Measurements from ENCODE around the gene CBX2. TPM values are rescaled to one million over a fixed set of nuclear protein-coding genes. Genes with fewer than 3 reads are reported as not detected.
A peak's percentile ranks its signal among the peaks of the same experiment; 100 is the strongest.

Gene CBX2
- total RNA-seq, 1 donor from 2014 or later: 11.2 TPM

- H3K27ac Mint-ChIP-seq: no peak overlapping the region
- peaks cover 3% of the 10 kb centered on the region for H3K36me3 Mint-ChIP-seq (ENCODE audit: low read depth)
- DNase-seq (ENCODE audit: low spot score): no peak
- H3K4me1 Mint-ChIP-seq (ENCODE audit: low read depth): peaks cover 1% of the 10 kb centered on the region
- no peak overlapping the region for H3K4me3 Mint-ChIP-seq (ENCODE audit: low read depth)
- H3K9me3 Mint-ChIP-seq: no peaks in the 10 kb centered on the region
- intact Hi-C loops (cut with micrococcal nuclease): no loop called here
- H3K27me3 Mint-ChIP-seq (ENCODE audit: low read depth): peaks cover 49% of the 10 kb centered on the region
Measured at GRCh38 chr17:79788989-79789942, 11.3 kb downstream of the CBX2 start.

- Mint-ChIP-seq H3K27ac (no peak overlapping the region), H3K27me3 (ENCODE audit: low read depth) (peaks cover 49% of the 10 kb centered on the region), H3K4me1 (ENCODE audit: low read depth) (peaks cover 1% of the 10 kb centered on the region), H3K9me3 (no peaks in the 10 kb centered on the region), H3K36me3 (ENCODE audit: low read depth) (peaks cover 3% of the 10 kb centered on the region), H3K4me3 (ENCODE audit: low read depth) (no peak overlapping the region)
- no peak for DNase-seq (ENCODE audit: low spot score)
- intact Hi-C loops (cut with micrococcal nuclease): loop anchor here (2.0 kb wide), 1 partner anchor 181 kb away; no protein-coding TSS in a partner anchor
Measured at GRCh38 chr17:79789943-79790804, 12.2 kb downstream of the CBX2 start.

GRCh38 chr17:79790805-79791734 is 13.1 kb downstream of the CBX2 start:
- DNase-seq (ENCODE audit: low spot score): no peak
- Mint-ChIP-seq H3K27me3 (ENCODE audit: low read depth) (peaks cover 49% of the 10 kb centered on the region), H3K9me3 (no peaks in the 10 kb centered on the region), H3K36me3 (ENCODE audit: low read depth) (peaks cover 12% of the 10 kb centered on the region), H3K4me1 (ENCODE audit: low read depth) (peaks cover 7% of the 10 kb centered on the region), H3K27ac (no peak overlapping the region), H3K4me3 (ENCODE audit: low read depth) (no peak overlapping the region)
- intact Hi-C loops (cut with micrococcal nuclease): loop anchor here (2.0 kb wide), 1 partner anchor 180 kb away; no protein-coding TSS in a partner anchor

GRCh38 chr17:79791735-79792161 is 13.8 kb downstream of the CBX2 start:
- no peak for DNase-seq (ENCODE audit: low spot score)
- Mint-ChIP-seq H3K27ac (no peak overlapping the region), H3K4me1 (ENCODE audit: low read depth) (peaks cover 10% of the 10 kb centered on the region), H3K27me3 (ENCODE audit: low read depth) (peaks cover 47% of the 10 kb centered on the region), H3K36me3 (ENCODE audit: low read depth) (peaks cover 12% of the 10 kb centered on the region), H3K4me3 (ENCODE audit: low read depth) (no peak overlapping the region), H3K9me3 (no peaks in the 10 kb centered on the region)
- intact Hi-C loops (cut with micrococcal nuclease): loop anchor here (2.0 kb wide), 1 partner anchor 179 kb away; no protein-coding TSS in a partner anchor

- Mint-ChIP-seq H3K27ac (no peak overlapping the region), H3K27me3 (ENCODE audit: low read depth) (peaks cover 43% of the 10 kb centered on the region), H3K4me3 (ENCODE audit: low read depth) (no peak overlapping the region), H3K4me1 (ENCODE audit: low read depth) (peaks cover 10% of the 10 kb centered on the region), H3K36me3 (ENCODE audit: low read depth) (peaks cover 12% of the 10 kb centered on the region), H3K9me3 (no peaks in the 10 kb centered on the region)
- intact Hi-C loops (cut with micrococcal nuclease): no loop called here
- no peak for DNase-seq (ENCODE audit: low spot score)
Measured at GRCh38 chr17:79792341-79792871, 14.5 kb downstream of the CBX2 start.

GRCh38 chr17:79792984-79793923 is 15.3 kb downstream of the CBX2 start:
- no peaks in the 10 kb centered on the region for H3K9me3 Mint-ChIP-seq
- no peak overlapping the region for H3K27ac Mint-ChIP-seq
- no peak for DNase-seq (ENCODE audit: low spot score)
- no peak overlapping the region for H3K4me3 Mint-ChIP-seq (ENCODE audit: low read depth)
- intact Hi-C loops (cut with micrococcal nuclease): no loop called here
- peaks cover 12% of the 10 kb centered on the region for H3K36me3 Mint-ChIP-seq (ENCODE audit: low read depth)
- H3K27me3 Mint-ChIP-seq (ENCODE audit: low read depth): peaks cover 34% of the 10 kb centered on the region
- peaks cover 10% of the 10 kb centered on the region for H3K4me1 Mint-ChIP-seq (ENCODE audit: low read depth)

GRCh38 chr17:79793924-79794304 is 16.0 kb downstream of the CBX2 start:
- Mint-ChIP-seq H3K27ac (no peak overlapping the region), H3K4me1 (ENCODE audit: low read depth) (peaks cover 12% of the 10 kb centered on the region), H3K9me3 (no peaks in the 10 kb centered on the region), H3K4me3 (ENCODE audit: low read depth) (no peak overlapping the region), H3K36me3 (ENCODE audit: low read depth) (peaks cover 12% of the 10 kb centered on the region), H3K27me3 (ENCODE audit: low read depth) (peaks cover 34% of the 10 kb centered on the region)
- DNase-seq (ENCODE audit: low spot score): no peak
- intact Hi-C loops (cut with micrococcal nuclease): no loop called here

- peaks cover 36% of the 10 kb centered on the region for H3K27me3 Mint-ChIP-seq (ENCODE audit: low read depth)
- no peak overlapping the region for H3K27ac Mint-ChIP-seq
- no peak overlapping the region for H3K4me3 Mint-ChIP-seq (ENCODE audit: low read depth)
- H3K4me1 Mint-ChIP-seq (ENCODE audit: low read depth): peaks cover 18% of the 10 kb centered on the region
- intact Hi-C loops (cut with micrococcal nuclease): loop anchor here (5.0 kb wide), 1 partner anchor 197 kb away; no protein-coding TSS in a partner anchor
- peaks cover 12% of the 10 kb centered on the region for H3K36me3 Mint-ChIP-seq (ENCODE audit: low read depth)
- no peak for DNase-seq (ENCODE audit: low spot score)
- no peaks in the 10 kb centered on the region for H3K9me3 Mint-ChIP-seq
Measured at GRCh38 chr17:79794659-79795511, 16.9 kb downstream of the CBX2 start.

- Mint-ChIP-seq H3K4me1 (ENCODE audit: low read depth) (peaks cover 23% of the 10 kb centered on the region), H3K27ac (no peak overlapping the region), H3K4me3 (ENCODE audit: low read depth) (peak overlapping the region; percentile 85), H3K9me3 (no peaks in the 10 kb centered on the region), H3K27me3 (ENCODE audit: low read depth) (peaks cover 36% of the 10 kb centered on the region), H3K36me3 (ENCODE audit: low read depth) (peaks cover 14% of the 10 kb centered on the region)
- intact Hi-C loops (cut with micrococcal nuclease): loop anchor here (2.0 to 5.0 kb wide), 3 partner anchors 15 to 196 kb away; partner anchors contain the start of gene CBX4
- DNase-seq (ENCODE audit: low spot score): no peak
Measured at GRCh38 chr17:79795795-79796443, 18.0 kb downstream of the CBX2 start.

GRCh38 chr17:79796444-79796762 is 18.5 kb downstream of the CBX2 start:
- peaks cover 14% of the 10 kb centered on the region for H3K36me3 Mint-ChIP-seq (ENCODE audit: low read depth)
- peaks cover 34% of the 10 kb centered on the region for H3K27me3 Mint-ChIP-seq (ENCODE audit: low read depth)
- intact Hi-C loops (cut with micrococcal nuclease): loop anchor here (2.0 to 5.0 kb wide), 3 partner anchors 14 to 196 kb away; partner anchors contain the start of gene CBX4
- no peak for DNase-seq (ENCODE audit: low spot score)
- H3K27ac Mint-ChIP-seq: no peak overlapping the region
- H3K4me1 Mint-ChIP-seq (ENCODE audit: low read depth): peaks cover 23% of the 10 kb centered on the region
- peak overlapping the region; percentile 85 for H3K4me3 Mint-ChIP-seq (ENCODE audit: low read depth)
- H3K9me3 Mint-ChIP-seq: no peaks in the 10 kb centered on the region

Measured in activated T-helper 2 cell treated with anti-CD3 and anti-CD28 coated beads, Interferon-gamma antibody, Interleukin-2, Interleukin-4, amounts not matched to agents 10 μg/mL and 5 μg/mL and 100 μg/mL, durations not matched to agents 14 hours and 24 hours and 36 hours (primary cell).